ENCODE measurements around the gene NDUFB2.
"Not testable (repeated sequence)": the region's sequence is repeated elsewhere in the genome, so short reads cannot be mapped to it uniquely, and the experiment has no call there.

Gene NDUFB2

DNA sequence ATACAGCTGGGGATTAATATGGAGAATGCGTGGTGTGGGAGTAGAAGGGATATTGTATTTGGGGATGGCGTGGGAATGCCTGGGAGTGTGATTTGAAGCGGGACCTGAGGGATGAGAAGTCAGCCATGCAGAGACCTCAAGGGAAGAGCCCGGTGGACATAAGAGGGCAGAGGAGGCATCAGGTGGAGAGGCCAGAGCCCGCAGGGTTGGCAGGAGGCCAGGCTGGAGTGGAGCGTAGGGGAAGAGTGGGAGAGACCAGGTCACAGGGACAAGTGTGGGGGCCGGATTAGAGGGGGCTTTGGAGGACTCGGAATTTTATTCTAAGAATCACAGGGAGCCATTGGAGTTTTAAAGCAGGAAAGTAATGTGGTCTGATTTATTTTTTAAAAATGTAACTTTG is 2.0 kb downstream of the NDUFB2 start:
- no peak for DNase-seq
- Histone ChIP-seq H3K36me3 (peaks cover 4% of the 10 kb centered on the region), H3K4me1 (peaks cover 4% of the 10 kb centered on the region; the same call in 1 of the 2 replicates)

DNA sequence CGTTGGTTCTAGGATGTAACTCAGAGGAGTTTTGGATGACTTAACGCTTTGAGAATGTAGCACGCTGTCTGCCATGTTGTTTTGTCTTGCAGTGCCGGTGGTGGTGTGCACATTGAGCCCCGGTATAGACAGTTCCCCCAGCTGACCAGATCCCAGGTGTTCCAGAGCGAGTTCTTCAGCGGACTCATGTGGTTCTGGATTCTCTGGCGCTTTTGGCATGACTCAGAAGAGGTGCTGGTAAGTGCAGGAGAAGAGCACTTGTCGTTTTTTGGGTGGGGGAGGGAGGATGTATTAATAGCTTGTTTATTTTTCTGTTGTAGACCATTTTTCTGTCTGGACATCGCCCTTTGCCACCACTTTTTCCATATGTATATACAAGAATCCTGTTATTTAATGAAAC is 6.3 kb downstream of the NDUFB2 start:
- DNase-seq = no peak
- Histone ChIP-seq H3K27me3 (no peaks in the 10 kb centered on the region), H3K4me3 (ENCODE audit: low read depth, low read length) (no peak overlapping the region), H3K4me1 (no peaks in the 10 kb centered on the region), H3K36me3 (peaks cover 31% of the 10 kb centered on the region), H3K9me3 (no peaks in the 10 kb centered on the region; the same call in 1 of the 2 replicates)
- no peak for TF ChIP-seq CTCF (IDR thresholded peaks at IDR 0.05; ENCODE audit: low read depth, low read length)

More for the DNA sequence above, 2.0 kb downstream of the NDUFB2 start:
- no peak for TF ChIP-seq CTCF (IDR thresholded peaks at IDR 0.05; ENCODE audit: low read depth, low read length)
- peak overlapping the region; percentile 89 for H3K4me3 ChIP-seq (ENCODE audit: low read depth, low read length)
- H3K27me3 ChIP-seq = no peaks in the 10 kb centered on the region
- H3K9me3 ChIP-seq = no peaks in the 10 kb centered on the region; the same call in 1 of the 2 replicates

- H3K9me3 ChIP-seq = no peaks in the 10 kb centered on the region; the same call in 1 of the 2 replicates
- no peaks in the 10 kb centered on the region for H3K27me3 ChIP-seq
- TF ChIP-seq CTCF (IDR thresholded peaks at IDR 0.05; ENCODE audit: low read depth, low read length) = no peak
- H3K4me3 ChIP-seq (ENCODE audit: low read depth, low read length) = no peak overlapping the region
- H3K36me3 ChIP-seq = peaks cover 31% of the 10 kb centered on the region
- H3K4me1 ChIP-seq = no peaks in the 10 kb centered on the region
- no peak for DNase-seq
These were observed 7.7 kb downstream of the NDUFB2 start for GRCh38 chr7:140704205-140704604.

- TF ChIP-seq CTCF (IDR thresholded peaks at IDR 0.05; ENCODE audit: low read depth, low read length) = no peak
- peaks cover 31% of the 10 kb centered on the region for H3K36me3 ChIP-seq
- H3K27me3 ChIP-seq = no peaks in the 10 kb centered on the region
- H3K9me3 ChIP-seq = no peaks in the 10 kb centered on the region; the same call in 1 of the 2 replicates
- DNase-seq = no peak
- H3K4me3 ChIP-seq (ENCODE audit: low read depth, low read length) = no peak overlapping the region
- no peaks in the 10 kb centered on the region for H3K4me1 ChIP-seq
These were observed 10.6 kb downstream of the NDUFB2 start for GRCh38 chr7:140707132-140707531.

GRCh38 chr7:140708764-140709163 is 12.3 kb downstream of the NDUFB2 start:
- not testable (repeated sequence) for H3K9me3 ChIP-seq; DNase-seq; H3K27me3 ChIP-seq; H3K4me1 ChIP-seq; H3K4me3 ChIP-seq (ENCODE audit: low read depth, low read length)
- H3K36me3 ChIP-seq = peaks cover 24% of the 10 kb centered on the region

- not testable (repeated sequence) for H3K4me3 ChIP-seq (ENCODE audit: low read depth, low read length); H3K4me1 ChIP-seq; H3K27me3 ChIP-seq; H3K36me3 ChIP-seq; DNase-seq; H3K9me3 ChIP-seq
These were observed 15.9 kb downstream of the NDUFB2 start for GRCh38 chr7:140712392-140712791.

GRCh38 chr7:140714331-140715040 is 18.0 kb downstream of the NDUFB2 start:
- Histone ChIP-seq H3K4me1 (no peaks in the 10 kb centered on the region), H3K4me3 (ENCODE audit: low read depth, low read length) (no peak overlapping the region), H3K27me3 (no peaks in the 10 kb centered on the region), H3K9me3 (no peaks in the 10 kb centered on the region), H3K36me3 (no peaks in the 10 kb centered on the region; the same call in 1 of the 2 replicates)
- DNase-seq = no peak
- TF ChIP-seq CTCF (IDR thresholded peaks at IDR 0.05; ENCODE audit: low read depth, low read length) = no peak
